IMR-90 (cell line): ENCODE data around the gene TAPT1.

Experiments used
- BHLHE40 ChIP-seq: fragments of 150-350 bp; IDR thresholded peaks from 2 replicates; pipeline ENCODE4 v1.6.1; 2016; ENCODE audit warnings: mild to moderate bottlenecking, low read depth, low read length
- CTCF ChIP-seq: conservative IDR thresholded peaks from 2 replicates; pipeline ENCODE4 v1.5.1; 2012; ENCODE audit warnings: mild to moderate bottlenecking, low read depth, low read length, improper control_type of control experiment
- FOS ChIP-seq: fragments of 150-350 bp; IDR thresholded peaks from 2 replicates; pipeline ENCODE4 v1.6.1; 2016; ENCODE audit warnings: low read depth, low read length
- MAZ ChIP-seq: IDR thresholded peaks from 2 replicates; pipeline ENCODE4 v1.6.1; 2012; ENCODE audit warnings: low read depth, mild to moderate bottlenecking, low read length, improper control_type of control experiment, moderate library complexity, borderline replicate concordance

GRCh38 chr4:16158504-16158852 lies 67.8 kb downstream of the TAPT1 start:
- TF ChIP-seq BHLHE40 (no peak), CTCF (no peak), MAZ (no peak), FOS (no peak)
